Ovary (tissue), 3 donors: ENCODE data around the gene PRPF38A.

Source experiments
- EP300 ChIP-seq: sonication (generic); formaldehyde crosslinking; IDR thresholded peaks from one replicate; pipeline ENCODE4 v1.6.1; 2017; ENCODE audit warnings: antibody characterized with exemption
- POLR2A ChIP-seq: fragments of 450-650 bp; IDR thresholded peaks from one replicate; pipeline ENCODE4 v1.6.1; 2017; ENCODE audit warnings: antibody characterized with exemption, mild to moderate bottlenecking, moderate library complexity
- TF ChIP-seq, protein P1 (sequence below), 3 donors: fragments of 450-650 bp in 2 of 3; fragments of 200-600 bp in 1 of 3; IDR thresholded peaks; one replicate each; pipeline versions ENCODE4 v1.5.1 to v1.8.0; 2016 to 2022; ENCODE audit warnings: antibody characterized with exemption in 3 of 3, mild to moderate bottlenecking in 1 of 3
- donor health status: DM: no; HTN: no; CAD: no.

GRCh38 chr1:52368383-52369172 lies 35.8 kb upstream of the PRPF38A start:
- TF ChIP-seq, protein P1, sequence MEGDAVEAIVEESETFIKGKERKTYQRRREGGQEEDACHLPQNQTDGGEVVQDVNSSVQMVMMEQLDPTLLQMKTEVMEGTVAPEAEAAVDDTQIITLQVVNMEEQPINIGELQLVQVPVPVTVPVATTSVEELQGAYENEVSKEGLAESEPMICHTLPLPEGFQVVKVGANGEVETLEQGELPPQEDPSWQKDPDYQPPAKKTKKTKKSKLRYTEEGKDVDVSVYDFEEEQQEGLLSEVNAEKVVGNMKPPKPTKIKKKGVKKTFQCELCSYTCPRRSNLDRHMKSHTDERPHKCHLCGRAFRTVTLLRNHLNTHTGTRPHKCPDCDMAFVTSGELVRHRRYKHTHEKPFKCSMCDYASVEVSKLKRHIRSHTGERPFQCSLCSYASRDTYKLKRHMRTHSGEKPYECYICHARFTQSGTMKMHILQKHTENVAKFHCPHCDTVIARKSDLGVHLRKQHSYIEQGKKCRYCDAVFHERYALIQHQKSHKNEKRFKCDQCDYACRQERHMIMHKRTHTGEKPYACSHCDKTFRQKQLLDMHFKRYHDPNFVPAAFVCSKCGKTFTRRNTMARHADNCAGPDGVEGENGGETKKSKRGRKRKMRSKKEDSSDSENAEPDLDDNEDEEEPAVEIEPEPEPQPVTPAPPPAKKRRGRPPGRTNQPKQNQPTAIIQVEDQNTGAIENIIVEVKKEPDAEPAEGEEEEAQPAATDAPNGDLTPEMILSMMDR (IDR thresholded peaks at IDR 0.05): no peak
- TF ChIP-seq EP300 (no peak), POLR2A (no peak)
